Raji (cell line): ENCODE data around the gene RAB3IP.

ENCODE experiments used
- POLR2A ChIP-seq: IDR thresholded peaks from 2 replicates; pipeline ENCODE4 v1.6.1; 2011; ENCODE audit warnings: low read depth, low read length, control low read depth; ENCODE audit not compliant: insufficient read depth

RAB3IP gene

GRCh38 chr12:69821032-69821455 is 82.4 kb downstream of the RAB3IP start:
- TF ChIP-seq POLR2A: no peak

- TF ChIP-seq POLR2A: no peak
Measured at GRCh38 chr12:69821456-69822159, 82.9 kb downstream of the RAB3IP start.

GRCh38 chr12:69822201-69822860 is 83.7 kb downstream of the RAB3IP start:
- TF ChIP-seq POLR2A: no peak

GRCh38 chr12:69824028-69824427 is 85.4 kb downstream of the RAB3IP start:
- TF ChIP-seq POLR2A: no peak

GRCh38 chr12:69824966-69825560 is 86.4 kb downstream of the RAB3IP start, which contains the start of gene MYRFL:
Gene MYRFL, plus strand, starts transcription at chr12:69825227. Its CDS starts 291 bp downstream, at chr12:69825518.
- no peak for TF ChIP-seq POLR2A

- no peak for TF ChIP-seq POLR2A
Measured at GRCh38 chr12:69828897-69829296, 90.2 kb downstream of the RAB3IP start.

GRCh38 chr12:69833696-69834095 is 95.0 kb downstream of the RAB3IP start:
- no peak for TF ChIP-seq POLR2A

GRCh38 chr12:69834147-69834546 is 95.5 kb downstream of the RAB3IP start:
- TF ChIP-seq POLR2A: no peak

- TF ChIP-seq POLR2A: no peak
Measured at GRCh38 chr12:69834576-69834975, 95.9 kb downstream of the RAB3IP start.

GRCh38 chr12:69835081-69835480 is 96.4 kb downstream of the RAB3IP start:
- no peak for TF ChIP-seq POLR2A

GRCh38 chr12:69836015-69836414 is 97.4 kb downstream of the RAB3IP start:
- no peak for TF ChIP-seq POLR2A

- TF ChIP-seq POLR2A: no peak
Measured at GRCh38 chr12:69837191-69837590, 98.5 kb downstream of the RAB3IP start.

- TF ChIP-seq POLR2A: no peak
Measured at GRCh38 chr12:69837657-69838415, 99.2 kb downstream of the RAB3IP start.

GRCh38 chr12:69840727-69841126 is 102.1 kb downstream of the RAB3IP start:
- no peak for TF ChIP-seq POLR2A

GRCh38 chr12:69843608-69844007 is 104.9 kb downstream of the RAB3IP start:
- no peak for TF ChIP-seq POLR2A

- TF ChIP-seq POLR2A: no peak
Measured at GRCh38 chr12:69844416-69844815, 105.8 kb downstream of the RAB3IP start.

GRCh38 chr12:69844836-69845235 is 106.2 kb downstream of the RAB3IP start:
- TF ChIP-seq POLR2A: no peak
